GM23338 (cell line): ENCODE measurements around the gene SON. TPM values are rescaled to one million over a fixed set of nuclear protein-coding genes. Genes with fewer than 3 reads are reported as not detected.

ENCODE experiments used
- ATAC-seq: fragments of 200-7000 bp; cut with Tn5 transposase; 3 replicates; pipeline ENCODE4 v1.9.1; 2020
- DNase-seq: peaks from one replicate; pipeline ENCODE4 v3.0.0-alpha.2; 2015; ENCODE audit warnings: low spot score
- H2AFZ ChIP-seq: fragments of 200-600 bp; sonication (generic); 2 replicates; pipeline ENCODE4 v1.8.0; 2016; ENCODE audit warnings: antibody characterized with exemption, mild to moderate bottlenecking, moderate library complexity
- H3F3A ChIP-seq: fragments of 200-600 bp; sonication (generic); replicated peaks from 2 replicates; pipeline ENCODE4 v1.8.0; 2017; ENCODE audit warnings: antibody characterized with exemption, mixed run types, low read depth
- H3K27ac ChIP-seq: fragments of 200-600 bp; sonication (generic); 2 replicates; pipeline ENCODE4 v1.6.1; 2016; ENCODE audit warnings: low read depth
- H3K27me3 ChIP-seq: fragments of 200-600 bp; sonication (generic); 2 replicates; pipeline ENCODE4 v1.8.0; 2016; ENCODE audit warnings: mild to moderate bottlenecking, mixed run types, moderate library complexity; ENCODE audit not compliant: insufficient read depth
- H3K36me3 ChIP-seq: fragments of 200-600 bp; sonication (generic); 2 replicates; pipeline ENCODE4 v1.8.0; 2016; ENCODE audit warnings: mild to moderate bottlenecking; ENCODE audit not compliant: insufficient read depth
- H3K4me1 ChIP-seq: fragments of 200-600 bp; sonication (generic); 2 replicates; pipeline ENCODE4 v1.8.0; 2016; ENCODE audit warnings: mild to moderate bottlenecking, moderate library complexity; ENCODE audit not compliant: insufficient read depth
- H3K4me2 ChIP-seq: fragments of 200-600 bp; sonication (generic); 2 replicates; pipeline ENCODE4 v1.7.1; 2017; ENCODE audit warnings: mixed run types
- H3K4me3 ChIP-seq: fragments of 200-600 bp; sonication (generic); 2 replicates; pipeline ENCODE4 v1.6.1; 2016; ENCODE audit warnings: mixed run types
- H3K79me2 ChIP-seq: fragments of 200-600 bp; sonication (generic); replicated peaks from 2 replicates; pipeline ENCODE4 v1.8.0; 2017; ENCODE audit warnings: mild to moderate bottlenecking; ENCODE audit not compliant: insufficient read depth
- H3K9me2 ChIP-seq: fragments of 200-600 bp; sonication (generic); 2 replicates; pipeline ENCODE4 v1.8.0; 2017; ENCODE audit not compliant: insufficient read depth
- H4K20me1 ChIP-seq: fragments of 200-600 bp; sonication (generic); replicated peaks from 2 replicates; pipeline ENCODE4 v1.8.0; 2017; ENCODE audit warnings: mild to moderate bottlenecking; ENCODE audit not compliant: insufficient read depth
- H3K27ac Mint-ChIP-seq: 2 replicates; pipeline ENCODE4 v1.8.0; 2020; ENCODE audit warnings: inconsistent platforms, mild to moderate bottlenecking, moderate library complexity, mixed read lengths
- H3K27me3 Mint-ChIP-seq: 3 replicates; pipeline ENCODE4 v1.8.0; 2022; ENCODE audit warnings: low read depth, mild to moderate bottlenecking, moderate library complexity, mixed read lengths, inconsistent platforms; ENCODE audit not compliant: insufficient read depth, poor library complexity
- H3K36me3 Mint-ChIP-seq: 3 replicates; pipeline ENCODE4 v1.8.0; 2021; ENCODE audit warnings: low read depth, mild to moderate bottlenecking, inconsistent platforms, moderate library complexity, mixed read lengths
- H3K4me1 Mint-ChIP-seq: 3 replicates; pipeline ENCODE4 v1.8.0; 2020; ENCODE audit warnings: mild to moderate bottlenecking, inconsistent platforms, mixed read lengths
- H3K4me3 Mint-ChIP-seq: 3 replicates; pipeline ENCODE4 v1.8.0; 2021; ENCODE audit warnings: moderate library complexity, mild to moderate bottlenecking, inconsistent platforms, mixed read lengths
- H3K9me3 Mint-ChIP-seq: 3 replicates; pipeline ENCODE4 v1.8.0; 2020; ENCODE audit warnings: moderate library complexity, mild to moderate bottlenecking, inconsistent platforms, mixed read lengths
- CREB1 ChIP-seq: fragments of 250-450 bp; sonication (Bioruptor Pico); IDR thresholded peaks from 2 replicates; pipeline ENCODE4 v1.5.0; 2020; ENCODE audit warnings: low read depth, mild to moderate bottlenecking, moderate library complexity
- CTCF ChIP-seq, 2 experiments: fragments of 200-600 bp in 1 of 2; sonication (generic) in 1 of 2; conservative IDR thresholded peaks; 2 replicates each; pipeline versions ENCODE4 v1.5.1 to v1.6.1; 2016 to 2017; ENCODE audit warnings: antibody characterized with exemption in 2 of 2, low read depth in 2 of 2, mild to moderate bottlenecking in 2 of 2, moderate library complexity in 1 of 2
- ETS1 ChIP-seq: IDR thresholded peaks from 2 replicates; pipeline ENCODE4 v1.6.1; 2016; ENCODE audit warnings: antibody characterized with exemption
- EZH2 ChIP-seq: fragments of 200-600 bp; sonication (generic); IDR thresholded peaks from one replicate; pipeline ENCODE4 v1.8.0; 2017; ENCODE audit warnings: antibody characterized with exemption, mild to moderate bottlenecking, low read depth; ENCODE audit not compliant: unreplicated experiment
- JUNB ChIP-seq: IDR thresholded peaks from one replicate; pipeline ENCODE4 v1.6.1; 2016; ENCODE audit warnings: antibody characterized with exemption; ENCODE audit not compliant: unreplicated experiment
- NANOG ChIP-seq: IDR thresholded peaks from 2 replicates; pipeline ENCODE4 v1.6.1; 2016; ENCODE audit warnings: antibody characterized with exemption, borderline replicate concordance
- POLR2AphosphoS5 ChIP-seq: IDR thresholded peaks from 2 replicates; pipeline ENCODE4 v1.6.1; 2016; ENCODE audit warnings: antibody characterized with exemption, low read depth
- STAT1 ChIP-seq: IDR thresholded peaks from one replicate; pipeline ENCODE4 v1.6.1; 2016; ENCODE audit warnings: antibody characterized with exemption; ENCODE audit not compliant: unreplicated experiment
- ZNF114 ChIP-seq: fragments of 250-450 bp; sonication (Bioruptor Pico); IDR thresholded peaks from 2 replicates; pipeline ENCODE4 v1.5.0; 2020; ENCODE audit warnings: mild to moderate bottlenecking, moderate library complexity
- ZNF331 ChIP-seq: fragments of 250-450 bp; sonication (Bioruptor Pico); IDR thresholded peaks from 2 replicates; pipeline ENCODE4 v1.5.0; 2020; ENCODE audit warnings: low read depth, mild to moderate bottlenecking, moderate library complexity
- polyA plus RNA-seq: library from polyadenylated mRNA; unstranded; fragments of >200 nt; fragmentation: Nextera tagmentation; extraction: Ambion mirVana; gene quantifications from 2 replicates; pipeline ENCODE4 v1.2.1, GENCODE V29; 2016
- total RNA-seq: library from RNA; depleted of rRNA; stranded (reverse); fragments of >200 nt; shearing (Covaris generic); gene quantifications from 2 replicates; pipeline ENCODE4 v1.2.3, GENCODE V29; 2014

The SON gene
- total and polyA plus RNA-seq, 2 experiments from 2014 or later = 361 to 1,421 TPM

- ATAC-seq = no peak
- H3K27ac ChIP-seq = no peak overlapping the region
- no peak overlapping the region for H2AFZ ChIP-seq
- TF ChIP-seq NANOG (no peak), ETS1 (no peak), CTCF (conservative IDR thresholded peaks at IDR 0.05; ENCODE audit: low read depth in 2 of 2) (no peak), JUNB (no peak)
- peaks cover 12% of the 10 kb centered on the region; the same call in 1 of the 2 replicates for H3K4me1 ChIP-seq
- no peak overlapping the region for H3K27ac Mint-ChIP-seq
- 0 out of 2 replicates have a peak, but pooled peaks cover 8% of the 10 kb centered on the region for H4K20me1 ChIP-seq
- no peak for DNase-seq
- no peaks in the 10 kb centered on the region for H3K9me3 Mint-ChIP-seq
- H3K4me1 Mint-ChIP-seq = peaks cover 8% of the 10 kb centered on the region; the same call in 2 of the 3 replicates
- H3K4me3 ChIP-seq = no peak overlapping the region
- peaks cover 9% of the 10 kb centered on the region; the same call in 1 of the 2 replicates for H3F3A ChIP-seq
- H3K9me2 ChIP-seq = no peaks in the 10 kb centered on the region
- 0 out of 2 replicates have a peak, but pooled peaks cover 7% of the 10 kb centered on the region for H3K36me3 ChIP-seq
- no peak overlapping the region for H3K4me2 ChIP-seq
- peaks cover 37% of the 10 kb centered on the region; the same call in 2 of the 3 replicates for H3K36me3 Mint-ChIP-seq
- no peak overlapping the region for H3K4me3 Mint-ChIP-seq
- 0 out of 2 replicates have a peak, but pooled peaks cover 8% of the 10 kb centered on the region for H3K27me3 ChIP-seq
- H3K27me3 Mint-ChIP-seq = peaks cover 9% of the 10 kb centered on the region
- peaks cover 24% of the 10 kb centered on the region for H3K79me2 ChIP-seq
Observed at GRCh38 chr21:33584455-33584854, 41.6 kb downstream of the SON start.

- no peak overlapping the region for H3K27ac Mint-ChIP-seq
- Histone ChIP-seq H2AFZ (no peak overlapping the region), H4K20me1 (0 out of 2 replicates have a peak, but pooled peaks cover 8% of the 10 kb centered on the region), H3K36me3 (0 out of 2 replicates have a peak, but pooled peaks cover 7% of the 10 kb centered on the region), H3K27ac (no peak overlapping the region), H3K27me3 (0 out of 2 replicates have a peak, but pooled peaks cover 8% of the 10 kb centered on the region), H3K4me3 (peak overlapping the region; percentile 87), H3F3A (peaks cover 11% of the 10 kb centered on the region; the same call in 1 of the 2 replicates), H3K9me2 (no peaks in the 10 kb centered on the region), H3K4me1 (peaks cover 14% of the 10 kb centered on the region; the same call in 1 of the 2 replicates), H3K4me2 (peak overlapping the region; percentile 91), H3K79me2 (peaks cover 24% of the 10 kb centered on the region)
- H3K27me3 Mint-ChIP-seq = peaks cover 9% of the 10 kb centered on the region
- H3K36me3 Mint-ChIP-seq = peaks cover 32% of the 10 kb centered on the region; the same call in 2 of the 3 replicates
- peak overlapping the region; percentile 62 for H3K4me3 Mint-ChIP-seq
- peaks cover 11% of the 10 kb centered on the region for H3K4me1 Mint-ChIP-seq
- DNase-seq (no peak), ATAC-seq (no peak)
- H3K9me3 Mint-ChIP-seq = no peaks in the 10 kb centered on the region
- TF ChIP-seq STAT1 = no peak
- TF ChIP-seq CREB1 (CRISPR knock-in tag) = no peak
- TF ChIP-seq EZH2 = no peak
- TF ChIP-seq CTCF (conservative IDR thresholded peaks at IDR 0.05; ENCODE audit: low read depth in 2 of 2) = no peak
- TF ChIP-seq JUNB = no peak
- no peak for TF ChIP-seq ZNF114 (CRISPR knock-in tag)
- TF ChIP-seq ZNF331 (CRISPR knock-in tag) = no peak
- no peak for TF ChIP-seq POLR2AphosphoS5
Observed at GRCh38 chr21:33586927-33587326, 44.1 kb downstream of the SON start.
